HG02943 (cell line): Measurements from ENCODE around the gene PITPNM3.

Source experiments
- ATAC-seq: cut with Tn5 transposase; IDR thresholded peaks from one replicate; pipeline ENCODE4 v1.9.1; 2021; ENCODE audit warnings: mild to moderate bottlenecking, low read depth, moderate library complexity; ENCODE audit not compliant: unreplicated experiment

The PITPNM3 gene

DNA sequence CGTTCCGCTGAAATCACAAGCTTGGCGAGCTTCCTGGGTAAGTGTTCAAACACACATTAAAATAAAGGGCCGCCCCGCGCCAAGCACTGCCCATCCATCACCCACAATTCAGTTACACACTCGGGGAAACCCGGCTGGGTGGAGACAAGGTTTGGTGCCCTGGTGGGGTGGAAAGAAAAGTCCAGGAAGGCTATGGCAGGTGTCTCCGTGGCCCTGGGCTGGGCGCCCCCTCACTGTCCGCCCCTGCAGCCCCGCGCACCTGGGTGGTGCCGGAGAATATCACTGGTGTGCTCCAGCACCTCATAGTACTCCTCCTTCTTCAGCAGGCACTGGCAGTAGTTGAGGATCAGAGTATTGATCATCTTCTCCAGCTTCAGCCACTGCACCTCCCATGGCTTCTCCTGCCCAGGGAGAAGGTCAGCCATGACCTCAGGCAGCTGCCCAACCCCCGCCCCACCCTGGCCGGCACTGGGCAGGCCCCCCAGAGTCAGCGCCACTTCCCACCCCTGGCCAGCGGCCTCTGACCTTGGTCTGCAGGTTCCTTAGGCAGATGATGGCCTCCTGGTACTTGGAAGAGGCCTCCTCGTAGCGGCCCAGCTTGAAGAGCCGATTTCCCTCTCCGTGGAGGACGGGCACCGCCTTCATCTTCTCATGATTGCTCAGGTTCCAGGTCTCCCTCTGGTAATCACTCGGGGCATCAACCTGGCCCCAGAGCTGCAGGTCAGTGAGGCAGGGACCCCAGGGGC is 129.8 kb downstream of the PITPNM3 start:
- ATAC-seq, result no peak

DNA sequence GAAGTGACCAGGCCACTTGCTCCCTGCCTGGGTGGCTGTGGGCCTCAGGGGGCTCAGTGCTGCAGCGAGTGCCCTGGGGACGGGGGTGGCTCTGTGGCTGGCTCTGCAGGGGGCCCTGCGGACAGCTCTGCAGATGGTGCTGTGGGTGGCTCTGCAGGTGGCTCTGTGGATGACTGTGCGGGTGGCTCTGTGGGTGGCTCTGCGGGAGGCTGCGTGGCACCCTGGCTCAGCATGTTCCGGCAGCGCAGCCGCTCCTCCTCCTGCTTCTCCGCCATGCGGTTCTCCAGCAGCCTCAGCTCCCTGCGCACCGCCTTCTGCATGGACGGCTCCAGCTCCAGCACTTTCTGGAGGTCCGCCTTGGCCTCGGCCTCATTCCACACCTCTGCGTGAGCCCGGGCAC is 130.9 kb downstream of the PITPNM3 start:
- no peak for ATAC-seq

DNA sequence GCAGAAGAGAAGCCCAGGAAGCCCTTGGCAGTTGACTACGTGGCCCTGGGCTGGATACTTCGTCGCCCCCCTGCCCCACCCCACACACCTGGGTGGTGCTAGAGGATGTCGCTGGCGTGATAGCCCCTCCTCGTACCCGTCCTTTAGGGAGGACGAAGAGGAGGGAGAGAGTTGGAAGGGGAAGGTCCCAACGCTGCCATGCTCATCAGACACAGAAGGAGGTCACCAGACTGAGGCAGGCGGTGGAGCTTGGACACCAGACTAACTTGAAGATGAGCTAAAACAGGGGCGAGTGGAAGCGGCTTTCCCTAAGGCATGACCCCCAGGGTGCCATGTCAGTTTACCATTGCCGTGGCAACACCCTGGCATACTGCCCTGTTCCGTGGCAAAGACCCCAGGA is 132.4 kb downstream of the PITPNM3 start:
- ATAC-seq, result no peak

DNA sequence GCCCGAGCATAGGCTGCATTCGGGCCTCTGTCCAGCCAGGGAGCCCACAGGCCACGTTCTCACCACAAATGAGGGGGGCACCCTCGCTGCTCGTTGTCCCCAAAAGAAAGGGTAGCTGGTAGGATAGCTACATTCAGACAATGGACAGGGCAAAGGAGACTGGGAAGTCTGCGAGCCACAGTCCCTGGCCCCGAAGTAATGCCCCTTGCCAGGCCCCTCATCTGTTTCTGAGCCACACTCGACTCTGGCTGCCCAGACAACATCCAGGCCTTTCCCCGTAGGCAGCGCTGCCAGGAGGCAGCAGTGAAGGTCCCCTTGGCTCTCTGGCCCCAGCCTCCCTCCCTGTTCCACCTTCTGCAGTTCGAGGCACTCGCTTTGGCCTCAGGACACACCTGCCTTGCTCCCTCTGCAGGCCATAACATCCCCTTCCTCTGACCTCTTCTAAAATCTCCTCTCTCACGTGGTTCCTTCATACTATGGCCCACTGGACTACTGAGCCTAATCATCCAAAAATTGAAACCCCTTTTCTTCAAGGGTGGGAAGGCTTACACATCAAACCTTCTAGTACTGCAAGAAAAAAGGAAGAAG is 133.6 kb downstream of the PITPNM3 start:
- no peak for ATAC-seq

DNA sequence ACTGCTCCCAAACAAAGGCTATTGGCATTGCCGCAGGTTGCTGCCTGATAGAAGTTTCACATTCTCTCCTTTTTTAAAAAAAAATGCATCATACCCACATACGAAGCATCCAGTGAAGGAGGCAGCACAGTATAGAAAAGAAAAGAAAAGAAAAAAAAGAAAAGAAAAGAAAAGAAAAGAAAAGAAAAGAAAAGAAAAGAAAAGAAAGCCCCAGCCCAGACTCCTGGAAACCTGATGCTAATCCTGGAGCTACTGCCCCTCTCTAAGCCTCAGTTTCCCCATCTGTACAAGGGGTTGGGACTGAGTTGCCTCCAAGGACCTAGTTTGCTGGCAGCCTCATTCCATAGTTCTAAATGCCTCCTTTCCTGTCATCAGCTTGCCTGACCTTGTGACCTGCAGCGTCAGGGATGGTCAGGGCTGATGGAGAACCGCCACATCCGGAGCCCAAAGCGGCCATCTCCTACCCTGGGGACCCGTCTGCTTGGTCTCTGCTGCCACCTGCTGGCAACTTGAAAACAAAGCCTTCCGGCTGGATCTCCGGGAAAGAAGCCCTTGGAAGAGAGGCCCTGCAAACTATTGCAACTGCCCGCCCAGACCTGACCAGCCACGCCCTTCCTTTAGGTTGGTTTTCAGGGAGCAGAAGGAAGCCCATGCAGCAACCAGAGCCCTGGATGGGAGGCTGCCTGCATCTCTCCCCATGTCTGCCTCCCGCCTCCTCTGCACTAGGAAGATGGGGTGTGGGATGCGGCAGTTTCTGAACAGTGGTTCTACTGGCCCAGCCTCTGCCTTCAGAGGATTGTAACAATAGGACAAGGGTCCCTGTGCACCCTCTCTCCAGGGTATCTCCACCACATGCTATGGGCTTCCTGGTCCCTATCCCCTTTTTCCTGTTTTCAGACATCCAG is 134.4 kb downstream of the PITPNM3 start:
- no peak for ATAC-seq

DNA sequence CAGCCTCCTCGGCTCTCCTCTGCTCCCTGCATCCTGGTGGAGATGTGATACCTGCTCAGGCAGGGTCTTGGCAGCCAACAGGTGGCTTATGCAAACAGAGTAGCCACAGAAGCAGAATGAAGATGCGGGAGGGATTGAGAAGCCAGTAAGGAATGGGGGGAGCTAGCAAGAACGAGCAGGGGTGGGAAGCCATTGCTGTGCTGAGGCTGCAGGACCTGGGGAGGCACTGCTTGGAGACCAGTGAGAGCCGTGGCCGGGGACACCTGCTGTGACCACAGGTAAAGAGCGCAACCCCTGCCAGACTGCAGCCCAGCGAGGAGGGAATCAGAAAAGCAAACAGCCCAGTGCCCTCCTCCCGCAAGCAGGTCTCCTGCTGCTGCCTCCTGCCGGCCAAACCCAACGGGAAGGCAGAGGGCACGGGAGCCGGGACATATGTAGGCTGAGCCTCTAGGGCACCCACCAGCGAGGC is 136.1 kb downstream of the PITPNM3 start:
- no peak for ATAC-seq

DNA sequence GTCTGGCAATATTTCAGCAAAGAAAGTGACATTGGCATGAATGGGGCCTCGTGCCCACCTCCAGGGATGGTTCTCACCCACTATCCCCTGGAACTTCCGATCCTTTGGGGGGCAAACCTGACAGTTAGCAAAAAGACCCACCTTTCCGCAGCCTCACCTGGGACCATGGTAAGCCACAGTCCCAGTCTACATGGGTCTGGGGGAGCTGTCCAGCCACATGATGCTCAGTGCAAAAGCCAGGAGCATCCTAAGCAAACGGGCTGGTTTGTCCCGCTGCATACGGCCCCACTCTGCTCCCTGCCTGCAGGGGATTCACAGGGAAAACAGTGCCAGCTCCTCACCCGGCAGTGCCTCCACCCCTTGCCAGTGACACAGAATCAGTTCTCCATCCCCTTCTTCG is 140.7 kb downstream of the PITPNM3 start:
- ATAC-seq, result no peak

DNA sequence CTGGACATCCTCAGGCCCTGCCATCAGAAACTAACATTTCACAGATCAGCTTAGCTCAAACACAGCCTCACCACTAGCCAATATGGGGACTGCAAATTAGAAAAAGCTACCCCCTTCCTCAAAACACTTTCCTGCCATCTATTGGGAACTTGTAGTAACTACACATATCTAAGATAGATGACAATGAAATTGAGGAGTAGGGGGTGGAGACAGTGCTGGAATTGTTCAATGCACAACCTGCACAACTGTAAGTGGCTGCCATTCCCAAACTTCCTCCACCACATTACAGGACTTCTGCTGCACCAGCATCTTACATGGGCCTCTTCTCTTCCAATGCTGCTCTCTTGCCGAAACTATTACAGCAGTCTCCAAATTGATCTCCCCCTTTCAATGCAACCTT is 143.3 kb downstream of the PITPNM3 start:
- ATAC-seq, result no peak

DNA sequence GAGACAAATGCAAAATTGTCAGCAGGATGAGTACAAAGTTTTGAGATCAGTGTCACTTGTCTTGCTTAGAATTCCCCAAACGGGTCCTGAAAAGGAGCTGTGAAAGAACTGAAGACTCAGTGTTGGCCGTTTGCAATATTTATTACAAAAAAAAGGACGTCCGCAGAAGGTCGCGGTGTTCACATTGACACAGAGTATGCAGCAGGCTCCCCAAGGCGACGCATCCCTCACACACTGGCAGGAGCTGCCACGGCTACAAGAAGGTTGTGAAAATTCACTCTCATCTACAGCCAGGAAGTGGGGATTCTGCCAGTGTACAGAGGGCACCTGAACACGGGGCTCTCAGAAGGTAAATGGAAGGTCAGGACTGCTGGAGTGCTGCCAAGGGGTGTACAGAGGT is 147.6 kb downstream of the PITPNM3 start:
- no peak for ATAC-seq

DNA sequence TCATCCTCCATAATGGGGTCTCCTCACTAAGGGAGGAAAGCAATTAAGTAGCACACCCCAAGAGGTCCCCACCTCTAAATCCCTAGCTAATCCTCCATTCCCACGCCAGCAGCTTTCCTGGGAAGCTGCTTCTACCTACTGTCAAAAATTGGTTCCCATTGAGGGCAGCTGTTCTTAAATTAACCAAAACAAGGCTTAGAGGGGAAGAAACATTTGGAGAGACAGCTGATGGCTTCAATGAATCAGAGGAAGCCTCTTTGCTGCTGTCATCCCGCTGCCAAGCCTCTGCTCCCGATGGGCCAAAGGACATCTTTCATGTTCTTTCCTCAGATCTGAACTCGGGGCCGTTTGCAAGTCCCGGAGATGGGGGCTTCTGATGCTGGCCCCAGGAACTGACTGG is 148.1 kb downstream of the PITPNM3 start:
- ATAC-seq, result no peak

DNA sequence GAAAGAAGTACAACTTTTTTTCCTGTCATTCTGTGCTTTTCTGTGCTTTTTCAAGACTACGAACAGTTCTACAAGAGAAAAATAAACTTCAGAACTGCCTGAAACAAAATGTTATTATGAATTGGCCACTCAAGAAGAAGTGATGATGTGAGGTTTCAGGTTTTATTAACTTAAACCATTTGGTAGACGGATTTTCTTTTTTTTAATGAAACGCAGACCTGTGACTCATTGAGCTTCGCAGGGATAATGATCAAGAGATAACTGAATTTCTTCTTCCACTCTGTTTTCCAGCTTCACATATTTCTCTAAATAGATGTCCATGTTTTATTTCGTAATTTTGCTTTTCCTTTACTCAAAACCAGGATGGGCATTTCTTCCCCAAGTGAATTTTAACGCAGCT is 154.1 kb downstream of the PITPNM3 start:
- ATAC-seq, result no peak
